Neural cell (in vitro differentiated cells): ENCODE data around the gene LRRC27. TPM values are rescaled to one million over a fixed set of nuclear protein-coding genes. Genes with fewer than 3 reads are reported as not detected.

Experiments used
- H2AFZ ChIP-seq: fragments of 200-600, 300-800 bp; sonication (generic), shearing (Covaris generic); 2 replicates; pipeline ENCODE4 v1.6.0; 2014; ENCODE audit warnings: low read depth, mild to moderate bottlenecking, antibody characterized with exemption, low read length, moderate library complexity
- H3F3A ChIP-seq: fragments of 200-600 bp; shearing (Covaris generic); 2 replicates; pipeline ENCODE4 v1.6.1; 2016; ENCODE audit warnings: mild to moderate bottlenecking, moderate library complexity, mixed read lengths, antibody characterized with exemption, low read length; ENCODE audit not compliant: insufficient read depth, poor library complexity, severe bottlenecking
- H3K27ac ChIP-seq: fragments of 200-600, 300-800 bp; sonication (generic), shearing (Covaris generic); 2 replicates; pipeline ENCODE4 v1.5.1; 2014; ENCODE audit warnings: mild to moderate bottlenecking, low read length, moderate library complexity
- H3K27me3 ChIP-seq: fragments of 300-800, 200-600 bp; sonication (generic), shearing (Covaris generic); 2 replicates; pipeline ENCODE4 v1.6.0; 2014; ENCODE audit warnings: mild to moderate bottlenecking, low read depth, low read length, moderate library complexity; ENCODE audit not compliant: insufficient read depth
- H3K36me3 ChIP-seq: fragments of 300-800, 200-600 bp; sonication (generic), shearing (Covaris generic); 2 replicates; pipeline ENCODE4 v1.5.1; 2014; ENCODE audit warnings: mild to moderate bottlenecking, antibody characterized with exemption, low read length, moderate library complexity; ENCODE audit not compliant: insufficient read depth
- H3K4me2 ChIP-seq: fragments of 300-800, 200-600 bp; sonication (generic), shearing (Covaris generic); 2 replicates; pipeline ENCODE4 v1.6.0; 2014; ENCODE audit warnings: mild to moderate bottlenecking, low read length
- H3K4me3 ChIP-seq: fragments of 300-800, 200-600 bp; sonication (generic), shearing (Covaris generic); 2 replicates; pipeline ENCODE4 v1.5.1; 2014; ENCODE audit warnings: mild to moderate bottlenecking, low read length, moderate library complexity
- H3K79me2 ChIP-seq: fragments of 200-600 bp; shearing (Covaris generic); replicated peaks from 2 replicates; pipeline ENCODE4 v1.6.0; 2014; ENCODE audit warnings: mild to moderate bottlenecking, low read length, moderate library complexity; ENCODE audit not compliant: insufficient read depth
- H3K9ac ChIP-seq: fragments of 300-800, 200-600 bp; sonication (generic), shearing (Covaris generic); 2 replicates; pipeline ENCODE4 v1.6.1; 2016; ENCODE audit warnings: mild to moderate bottlenecking, low read length, mixed read lengths
- H3K9me2 ChIP-seq: fragments of 200-600 bp; shearing (Covaris generic); 2 replicates; pipeline ENCODE4 v1.6.1; 2016; ENCODE audit warnings: mild to moderate bottlenecking, low read length, mixed read lengths; ENCODE audit not compliant: insufficient read depth
- H3K9me3 ChIP-seq: fragments of 200-600, 300-800 bp; sonication (generic), shearing (Covaris generic); 2 replicates; pipeline ENCODE4 v1.6.1; 2016; ENCODE audit warnings: mild to moderate bottlenecking, mixed run types, low read length, moderate library complexity, mixed read lengths
- H4K20me1 ChIP-seq: fragments of 200-600 bp; shearing (Covaris generic); 2 replicates; pipeline ENCODE4 v1.6.1; 2016; ENCODE audit warnings: mild to moderate bottlenecking, mixed run types; ENCODE audit not compliant: insufficient read depth
- EP300 ChIP-seq: fragments of 450-650 bp; conservative IDR thresholded peaks from 2 replicates; pipeline ENCODE4 v1.6.1; 2014; ENCODE audit warnings: antibody characterized with exemption, mild to moderate bottlenecking, moderate library complexity; ENCODE audit not compliant: poor library complexity, severe bottlenecking
- EZH2 ChIP-seq: fragments of 200-600, 300-800 bp; shearing (Covaris generic), sonication (generic); IDR thresholded peaks from 2 replicates; pipeline ENCODE4 v1.6.1; 2014; ENCODE audit warnings: antibody characterized with exemption, low read length, borderline replicate concordance, mild to moderate bottlenecking; ENCODE audit not compliant: insufficient read depth, poor library complexity, severe bottlenecking
- MXI1 ChIP-seq: fragments of 450-650 bp; conservative IDR thresholded peaks from 2 replicates; pipeline ENCODE4 v1.6.1; 2014; ENCODE audit warnings: antibody characterized with exemption, mild to moderate bottlenecking; ENCODE audit not compliant: poor library complexity, severe bottlenecking
- POLR2AphosphoS5 ChIP-seq: IDR thresholded peaks from 2 replicates; pipeline ENCODE4 v1.6.1; 2012
- RAD21 ChIP-seq: fragments of 450-650 bp; conservative IDR thresholded peaks from 2 replicates; pipeline ENCODE4 v1.6.1; 2014; ENCODE audit warnings: antibody characterized with exemption, mild to moderate bottlenecking, moderate library complexity
- SMC3 ChIP-seq: fragments of 450-650 bp; conservative IDR thresholded peaks from 2 replicates; pipeline ENCODE4 v1.6.1; 2014; ENCODE audit warnings: antibody characterized with exemption, mild to moderate bottlenecking, moderate library complexity; ENCODE audit not compliant: poor library complexity
- TAF1 ChIP-seq: IDR thresholded peaks from 2 replicates; pipeline ENCODE4 v1.6.1; 2012; ENCODE audit warnings: low read depth
- polyA plus RNA-seq: library from polyadenylated mRNA; depleted of rRNA; stranded (reverse); fragments of >200 nt; gene quantifications from 2 replicates; pipeline ENCODE4 v1.2.3, GENCODE V29; 2014
- TF ChIP-seq, protein P1 (sequence below): fragments of 450-650 bp; IDR thresholded peaks from 2 replicates; pipeline ENCODE4 v1.5.1; 2014; ENCODE audit warnings: antibody characterized with exemption, mild to moderate bottlenecking, moderate library complexity; ENCODE audit not compliant: poor library complexity, severe bottlenecking
- TF ChIP-seq, protein P2 (sequence below): IDR thresholded peaks from 2 replicates; pipeline ENCODE4 v1.6.1; 2012; ENCODE audit warnings: borderline replicate concordance

Gene LRRC27
- polyA plus RNA-seq, 1 donor from 2014 or later, result 26.7 TPM

DNA sequence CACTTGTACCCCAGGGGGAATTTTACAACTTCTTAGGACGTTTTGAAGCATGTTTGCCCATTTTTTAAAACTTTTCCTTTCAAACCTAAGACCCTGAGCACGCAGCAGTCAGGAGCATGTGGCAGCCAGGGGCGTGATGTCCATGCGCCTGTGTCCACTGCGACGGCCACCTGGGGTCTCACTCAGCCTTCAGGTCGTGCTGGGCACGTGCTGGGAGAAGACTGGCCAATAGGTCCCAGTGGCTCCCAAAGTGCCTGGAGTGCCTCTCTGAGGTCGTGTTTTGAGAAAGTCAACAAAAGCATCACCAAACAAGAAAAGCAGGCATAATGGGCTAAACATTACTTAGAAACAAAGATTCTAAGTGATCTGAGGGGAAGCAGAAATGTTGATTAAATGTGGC lies 14.8 kb downstream of the LRRC27 start:
- H3K4me3 ChIP-seq, result no peak overlapping the region
- H3K79me2 ChIP-seq, result no peaks in the 10 kb centered on the region
- H3K9ac ChIP-seq, result no peak overlapping the region
- H3K4me2 ChIP-seq, result no peak overlapping the region
- H4K20me1 ChIP-seq, result no peaks in the 10 kb centered on the region
- H2AFZ ChIP-seq, result no peak overlapping the region
- H3K36me3 ChIP-seq, result no peaks in the 10 kb centered on the region
- H3K9me3 ChIP-seq, result no peaks in the 10 kb centered on the region
- no peaks in the 10 kb centered on the region for H3K27me3 ChIP-seq
- no peaks in the 10 kb centered on the region for H3K9me2 ChIP-seq
- TF ChIP-seq, protein P1, sequence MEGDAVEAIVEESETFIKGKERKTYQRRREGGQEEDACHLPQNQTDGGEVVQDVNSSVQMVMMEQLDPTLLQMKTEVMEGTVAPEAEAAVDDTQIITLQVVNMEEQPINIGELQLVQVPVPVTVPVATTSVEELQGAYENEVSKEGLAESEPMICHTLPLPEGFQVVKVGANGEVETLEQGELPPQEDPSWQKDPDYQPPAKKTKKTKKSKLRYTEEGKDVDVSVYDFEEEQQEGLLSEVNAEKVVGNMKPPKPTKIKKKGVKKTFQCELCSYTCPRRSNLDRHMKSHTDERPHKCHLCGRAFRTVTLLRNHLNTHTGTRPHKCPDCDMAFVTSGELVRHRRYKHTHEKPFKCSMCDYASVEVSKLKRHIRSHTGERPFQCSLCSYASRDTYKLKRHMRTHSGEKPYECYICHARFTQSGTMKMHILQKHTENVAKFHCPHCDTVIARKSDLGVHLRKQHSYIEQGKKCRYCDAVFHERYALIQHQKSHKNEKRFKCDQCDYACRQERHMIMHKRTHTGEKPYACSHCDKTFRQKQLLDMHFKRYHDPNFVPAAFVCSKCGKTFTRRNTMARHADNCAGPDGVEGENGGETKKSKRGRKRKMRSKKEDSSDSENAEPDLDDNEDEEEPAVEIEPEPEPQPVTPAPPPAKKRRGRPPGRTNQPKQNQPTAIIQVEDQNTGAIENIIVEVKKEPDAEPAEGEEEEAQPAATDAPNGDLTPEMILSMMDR, result no peak
- TF ChIP-seq EZH2, result no peak
- TF ChIP-seq RAD21, result no peak
- TF ChIP-seq MXI1, result no peak
- TF ChIP-seq EP300, result no peak
- no peak for TF ChIP-seq POLR2AphosphoS5
- H3K27ac ChIP-seq, result no peak overlapping the region
- H3F3A ChIP-seq, result no peaks in the 10 kb centered on the region

DNA sequence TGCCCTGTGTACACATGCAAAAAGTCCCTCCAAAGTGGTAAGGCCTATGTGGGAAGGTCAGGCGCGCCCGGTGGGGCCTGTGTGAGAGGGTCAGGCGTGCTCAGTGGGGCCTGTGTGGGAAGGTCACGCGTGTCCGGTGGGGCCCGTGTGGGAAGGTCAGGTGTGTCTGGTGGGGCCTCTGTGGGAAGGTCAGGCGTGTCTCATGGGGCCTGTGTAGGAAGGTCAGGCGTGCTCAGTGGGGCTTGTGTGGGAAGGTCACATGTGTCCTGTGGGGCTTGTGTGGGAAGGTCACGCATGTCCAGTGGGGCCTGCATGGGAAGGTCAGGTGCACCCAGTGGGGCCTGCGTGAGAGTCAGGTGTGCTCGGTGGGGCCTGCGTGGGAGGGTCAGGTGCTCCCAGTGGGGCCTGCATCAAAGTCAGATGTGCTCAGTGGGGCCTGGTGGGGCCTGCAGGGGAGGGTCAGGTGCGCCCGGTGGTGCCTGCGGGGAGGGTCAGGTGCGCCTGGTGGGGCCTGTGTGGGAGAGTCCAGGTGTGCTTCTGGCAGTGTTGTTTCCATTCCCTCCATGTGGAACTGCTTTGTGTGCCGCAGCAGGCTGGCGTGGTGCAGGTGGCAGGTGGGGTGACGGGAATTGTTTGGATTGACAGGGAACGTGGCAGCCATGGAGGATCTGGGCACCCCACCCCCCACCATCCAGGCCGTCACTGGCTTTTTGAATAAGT lies 15.4 kb downstream of the LRRC27 start:
- no peaks in the 10 kb centered on the region for H3K9me3 ChIP-seq
- no peak overlapping the region for H3K9ac ChIP-seq
- no peaks in the 10 kb centered on the region for H3K27me3 ChIP-seq
- H3K36me3 ChIP-seq, result no peaks in the 10 kb centered on the region
- H3K4me2 ChIP-seq, result no peak overlapping the region
- H3K4me3 ChIP-seq, result no peak overlapping the region
- no peak overlapping the region for H3K27ac ChIP-seq
- TF ChIP-seq TAF1, result no peak
- TF ChIP-seq, protein P2, sequence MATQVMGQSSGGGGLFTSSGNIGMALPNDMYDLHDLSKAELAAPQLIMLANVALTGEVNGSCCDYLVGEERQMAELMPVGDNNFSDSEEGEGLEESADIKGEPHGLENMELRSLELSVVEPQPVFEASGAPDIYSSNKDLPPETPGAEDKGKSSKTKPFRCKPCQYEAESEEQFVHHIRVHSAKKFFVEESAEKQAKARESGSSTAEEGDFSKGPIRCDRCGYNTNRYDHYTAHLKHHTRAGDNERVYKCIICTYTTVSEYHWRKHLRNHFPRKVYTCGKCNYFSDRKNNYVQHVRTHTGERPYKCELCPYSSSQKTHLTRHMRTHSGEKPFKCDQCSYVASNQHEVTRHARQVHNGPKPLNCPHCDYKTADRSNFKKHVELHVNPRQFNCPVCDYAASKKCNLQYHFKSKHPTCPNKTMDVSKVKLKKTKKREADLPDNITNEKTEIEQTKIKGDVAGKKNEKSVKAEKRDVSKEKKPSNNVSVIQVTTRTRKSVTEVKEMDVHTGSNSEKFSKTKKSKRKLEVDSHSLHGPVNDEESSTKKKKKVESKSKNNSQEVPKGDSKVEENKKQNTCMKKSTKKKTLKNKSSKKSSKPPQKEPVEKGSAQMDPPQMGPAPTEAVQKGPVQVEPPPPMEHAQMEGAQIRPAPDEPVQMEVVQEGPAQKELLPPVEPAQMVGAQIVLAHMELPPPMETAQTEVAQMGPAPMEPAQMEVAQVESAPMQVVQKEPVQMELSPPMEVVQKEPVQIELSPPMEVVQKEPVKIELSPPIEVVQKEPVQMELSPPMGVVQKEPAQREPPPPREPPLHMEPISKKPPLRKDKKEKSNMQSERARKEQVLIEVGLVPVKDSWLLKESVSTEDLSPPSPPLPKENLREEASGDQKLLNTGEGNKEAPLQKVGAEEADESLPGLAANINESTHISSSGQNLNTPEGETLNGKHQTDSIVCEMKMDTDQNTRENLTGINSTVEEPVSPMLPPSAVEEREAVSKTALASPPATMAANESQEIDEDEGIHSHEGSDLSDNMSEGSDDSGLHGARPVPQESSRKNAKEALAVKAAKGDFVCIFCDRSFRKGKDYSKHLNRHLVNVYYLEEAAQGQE, result no peak
- TF ChIP-seq SMC3, result no peak
- TF ChIP-seq, protein P1, result no peak
- no peak for TF ChIP-seq EZH2
- no peak for TF ChIP-seq MXI1
- TF ChIP-seq POLR2AphosphoS5, result no peak
- no peak for TF ChIP-seq RAD21
- no peak for TF ChIP-seq EP300
- no peaks in the 10 kb centered on the region for H3K79me2 ChIP-seq
- no peaks in the 10 kb centered on the region for H3K9me2 ChIP-seq
- no peaks in the 10 kb centered on the region for H4K20me1 ChIP-seq
- H2AFZ ChIP-seq, result no peak overlapping the region
- H3F3A ChIP-seq, result no peaks in the 10 kb centered on the region
